GM18517 (cell line): ENCODE results near the gene ARHGAP8.
"Not testable (repeated sequence)": the region's sequence is repeated elsewhere in the genome, so short reads cannot be mapped to it uniquely, and the experiment has no call there.

ENCODE experiments used
- ATAC-seq: cut with Tn5 transposase; IDR thresholded peaks from one replicate; pipeline ENCODE4 v1.9.1; 2021; ENCODE audit warnings: mild to moderate bottlenecking, moderate library complexity; ENCODE audit not compliant: unreplicated experiment

ARHGAP8 gene

GRCh38 chr22:44738347-44738715 is 14.0 kb upstream of the ARHGAP8 start:
- no peak for ATAC-seq

GRCh38 chr22:44739024-44739423 is 13.4 kb upstream of the ARHGAP8 start:
- ATAC-seq, result no peak

- not testable (repeated sequence) for ATAC-seq
Observed at GRCh38 chr22:44739666-44740065, 12.7 kb upstream of the ARHGAP8 start.

- no peak for ATAC-seq
Observed at GRCh38 chr22:44740307-44740706, 12.1 kb upstream of the ARHGAP8 start.

- ATAC-seq, result no peak
Observed at GRCh38 chr22:44741929-44742328, 10.4 kb upstream of the ARHGAP8 start.

GRCh38 chr22:44743247-44743646 is 9.1 kb upstream of the ARHGAP8 start:
- ATAC-seq, result no peak

- ATAC-seq, result no peak
Observed at GRCh38 chr22:44743804-44744211, 8.6 kb upstream of the ARHGAP8 start.

GRCh38 chr22:44745853-44746789 is 6.3 kb upstream of the ARHGAP8 start:
- ATAC-seq, result no peak

- ATAC-seq, result not testable (repeated sequence)
Observed at GRCh38 chr22:44747784-44748127, 4.6 kb upstream of the ARHGAP8 start.

GRCh38 chr22:44748524-44748923 is 3.9 kb upstream of the ARHGAP8 start:
- ATAC-seq, result no peak

GRCh38 chr22:44750481-44750880 is 1.9 kb upstream of the ARHGAP8 start:
- ATAC-seq, result no peak

- no peak for ATAC-seq
Observed at GRCh38 chr22:44753189-44754042, 1.0 kb downstream of the ARHGAP8 start.

GRCh38 chr22:44754998-44755397 is 2.6 kb downstream of the ARHGAP8 start:
- ATAC-seq, result no peak

- ATAC-seq, result no peak
Observed at GRCh38 chr22:44755417-44755816, 3.0 kb downstream of the ARHGAP8 start.

- ATAC-seq, result no peak
Observed at GRCh38 chr22:44755956-44756361, 3.6 kb downstream of the ARHGAP8 start.

GRCh38 chr22:44758344-44758973 is 6.1 kb downstream of the ARHGAP8 start:
- ATAC-seq, result no peak

- no peak for ATAC-seq
Observed at GRCh38 chr22:44759001-44759400, 6.6 kb downstream of the ARHGAP8 start.

GRCh38 chr22:44759430-44760310 is 7.3 kb downstream of the ARHGAP8 start:
- ATAC-seq, result no peak

- no peak for ATAC-seq
Observed at GRCh38 chr22:44760476-44760875, 8.1 kb downstream of the ARHGAP8 start.

- no peak for ATAC-seq
Observed at GRCh38 chr22:44761025-44761424, 8.7 kb downstream of the ARHGAP8 start.
